Liver (tissue), 3 donors: ENCODE measurements around the gene NXN.

Experiments used
- JUND ChIP-seq, 2 donors: IDR thresholded peaks; 2 replicates each; pipeline ENCODE4 v1.6.1; 2016; ENCODE audit warnings: antibody characterized with exemption in 2 of 2
- MAX ChIP-seq: IDR thresholded peaks from 2 replicates; pipeline ENCODE4 v1.6.1; 2016; ENCODE audit warnings: antibody characterized with exemption
- RAD21 ChIP-seq, 2 donors: IDR thresholded peaks; 2 replicates each; pipeline ENCODE4 v1.6.1; 2016; ENCODE audit warnings: antibody characterized with exemption in 2 of 2, mild to moderate bottlenecking in 2 of 2
- RXRA ChIP-seq, 2 donors: IDR thresholded peaks; 2 replicates each; pipeline ENCODE4 v1.6.1; 2017 to 2018; ENCODE audit warnings: antibody characterized with exemption in 2 of 2, mild to moderate bottlenecking in 1 of 2
- TAF1 ChIP-seq: conservative IDR thresholded peaks from 2 replicates; pipeline ENCODE4 v1.6.1; 2016; ENCODE audit warnings: antibody characterized with exemption, mild to moderate bottlenecking
- YY1 ChIP-seq: IDR thresholded peaks from 2 replicates; pipeline ENCODE4 v1.6.1; 2016; ENCODE audit warnings: antibody characterized with exemption, mild to moderate bottlenecking
- TF ChIP-seq, protein P1 (sequence below): fragments of 150-350 bp; IDR thresholded peaks from 2 replicates; pipeline ENCODE4 v1.5.1; 2017; ENCODE audit warnings: improper control_type of control experiment, low read depth, low read length; ENCODE audit not compliant: missing input control
- donor health status: healthy.
- donor health status: healthy.

DNA sequence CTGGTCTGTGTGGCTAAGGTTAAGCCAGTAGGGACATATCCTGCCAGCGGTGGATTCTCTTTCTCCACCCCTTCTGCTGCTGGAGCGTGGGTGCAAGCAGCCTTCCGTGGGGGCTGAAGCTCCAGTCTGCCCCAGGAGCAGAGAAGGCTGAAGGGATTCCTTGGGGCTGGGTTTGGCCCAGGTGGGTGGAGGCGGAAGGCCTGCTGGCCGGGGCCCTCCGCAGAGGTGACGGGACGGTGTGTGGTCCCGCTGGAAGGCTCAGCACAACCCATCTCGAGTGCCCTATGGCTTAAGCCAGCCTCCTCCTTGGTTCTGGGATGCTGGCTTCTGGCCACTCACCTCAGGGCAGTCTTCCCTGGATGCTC lies 30.5 kb upstream of the NXN start:
- TF ChIP-seq TAF1 (no peak), RAD21 (IDR thresholded peaks at IDR 0.05) (no peak), YY1 (no peak), MAX (no peak), RXRA (IDR thresholded peaks at IDR 0.05) (no peak), JUND (IDR thresholded peaks at IDR 0.05) (no peak)
- TF ChIP-seq, protein P1, sequence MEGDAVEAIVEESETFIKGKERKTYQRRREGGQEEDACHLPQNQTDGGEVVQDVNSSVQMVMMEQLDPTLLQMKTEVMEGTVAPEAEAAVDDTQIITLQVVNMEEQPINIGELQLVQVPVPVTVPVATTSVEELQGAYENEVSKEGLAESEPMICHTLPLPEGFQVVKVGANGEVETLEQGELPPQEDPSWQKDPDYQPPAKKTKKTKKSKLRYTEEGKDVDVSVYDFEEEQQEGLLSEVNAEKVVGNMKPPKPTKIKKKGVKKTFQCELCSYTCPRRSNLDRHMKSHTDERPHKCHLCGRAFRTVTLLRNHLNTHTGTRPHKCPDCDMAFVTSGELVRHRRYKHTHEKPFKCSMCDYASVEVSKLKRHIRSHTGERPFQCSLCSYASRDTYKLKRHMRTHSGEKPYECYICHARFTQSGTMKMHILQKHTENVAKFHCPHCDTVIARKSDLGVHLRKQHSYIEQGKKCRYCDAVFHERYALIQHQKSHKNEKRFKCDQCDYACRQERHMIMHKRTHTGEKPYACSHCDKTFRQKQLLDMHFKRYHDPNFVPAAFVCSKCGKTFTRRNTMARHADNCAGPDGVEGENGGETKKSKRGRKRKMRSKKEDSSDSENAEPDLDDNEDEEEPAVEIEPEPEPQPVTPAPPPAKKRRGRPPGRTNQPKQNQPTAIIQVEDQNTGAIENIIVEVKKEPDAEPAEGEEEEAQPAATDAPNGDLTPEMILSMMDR, result no peak
